ENCODE results near the gene GTF2H4.

Gene GTF2H4

DNA sequence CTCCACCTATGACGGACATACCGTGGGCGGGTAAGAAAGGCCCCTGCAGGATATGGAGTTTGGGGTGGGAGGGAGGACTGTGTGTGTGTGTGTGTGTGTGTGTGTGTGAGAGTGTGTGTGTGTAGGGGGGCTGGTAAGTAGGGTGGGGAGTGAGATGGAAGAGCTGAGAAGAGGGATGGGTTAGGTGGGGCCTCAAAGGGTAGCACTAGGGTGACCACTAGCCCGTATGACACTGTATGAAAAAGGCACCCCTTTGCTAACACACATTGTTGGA, 16.6 kb upstream of the GTF2H4 start:
- TF ChIP-seq EZH2phosphoT487 (IDR thresholded peaks at IDR 0.05; ENCODE audit: low read depth) = no peak
- TF ChIP-seq, protein P1, sequence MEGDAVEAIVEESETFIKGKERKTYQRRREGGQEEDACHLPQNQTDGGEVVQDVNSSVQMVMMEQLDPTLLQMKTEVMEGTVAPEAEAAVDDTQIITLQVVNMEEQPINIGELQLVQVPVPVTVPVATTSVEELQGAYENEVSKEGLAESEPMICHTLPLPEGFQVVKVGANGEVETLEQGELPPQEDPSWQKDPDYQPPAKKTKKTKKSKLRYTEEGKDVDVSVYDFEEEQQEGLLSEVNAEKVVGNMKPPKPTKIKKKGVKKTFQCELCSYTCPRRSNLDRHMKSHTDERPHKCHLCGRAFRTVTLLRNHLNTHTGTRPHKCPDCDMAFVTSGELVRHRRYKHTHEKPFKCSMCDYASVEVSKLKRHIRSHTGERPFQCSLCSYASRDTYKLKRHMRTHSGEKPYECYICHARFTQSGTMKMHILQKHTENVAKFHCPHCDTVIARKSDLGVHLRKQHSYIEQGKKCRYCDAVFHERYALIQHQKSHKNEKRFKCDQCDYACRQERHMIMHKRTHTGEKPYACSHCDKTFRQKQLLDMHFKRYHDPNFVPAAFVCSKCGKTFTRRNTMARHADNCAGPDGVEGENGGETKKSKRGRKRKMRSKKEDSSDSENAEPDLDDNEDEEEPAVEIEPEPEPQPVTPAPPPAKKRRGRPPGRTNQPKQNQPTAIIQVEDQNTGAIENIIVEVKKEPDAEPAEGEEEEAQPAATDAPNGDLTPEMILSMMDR (IDR thresholded peaks at IDR 0.05; ENCODE audit: low read depth, low read length) = no peak
- no peaks in the 10 kb centered on the region for H3K36me3 ChIP-seq (replicated peaks; ENCODE audit: low read depth, low read length)
- H3K4me3 ChIP-seq (ENCODE audit: low read length) = no peak overlapping the region
- no peak overlapping the region for H2AFZ ChIP-seq (ENCODE audit: low read depth, low read length)
- H3K4me2 ChIP-seq (ENCODE audit: low read length) = no peak overlapping the region
- H3K9me3 ChIP-seq (ENCODE audit: insufficient read depth, low read length) = no peaks in the 10 kb centered on the region
- H3K27ac ChIP-seq (ENCODE audit: low read length) = no peak overlapping the region
- no peaks in the 10 kb centered on the region for H4K20me1 ChIP-seq (ENCODE audit: insufficient read depth, low read length)
- no peak overlapping the region for H3K9ac ChIP-seq (ENCODE audit: low read length)
- no peaks in the 10 kb centered on the region for H3K79me2 ChIP-seq (ENCODE audit: low read length)
- no peaks in the 10 kb centered on the region for H3K4me1 ChIP-seq (ENCODE audit: low read length)
- no peaks in the 10 kb centered on the region for H3K27me3 ChIP-seq (ENCODE audit: low read depth, low read length)

DNA sequence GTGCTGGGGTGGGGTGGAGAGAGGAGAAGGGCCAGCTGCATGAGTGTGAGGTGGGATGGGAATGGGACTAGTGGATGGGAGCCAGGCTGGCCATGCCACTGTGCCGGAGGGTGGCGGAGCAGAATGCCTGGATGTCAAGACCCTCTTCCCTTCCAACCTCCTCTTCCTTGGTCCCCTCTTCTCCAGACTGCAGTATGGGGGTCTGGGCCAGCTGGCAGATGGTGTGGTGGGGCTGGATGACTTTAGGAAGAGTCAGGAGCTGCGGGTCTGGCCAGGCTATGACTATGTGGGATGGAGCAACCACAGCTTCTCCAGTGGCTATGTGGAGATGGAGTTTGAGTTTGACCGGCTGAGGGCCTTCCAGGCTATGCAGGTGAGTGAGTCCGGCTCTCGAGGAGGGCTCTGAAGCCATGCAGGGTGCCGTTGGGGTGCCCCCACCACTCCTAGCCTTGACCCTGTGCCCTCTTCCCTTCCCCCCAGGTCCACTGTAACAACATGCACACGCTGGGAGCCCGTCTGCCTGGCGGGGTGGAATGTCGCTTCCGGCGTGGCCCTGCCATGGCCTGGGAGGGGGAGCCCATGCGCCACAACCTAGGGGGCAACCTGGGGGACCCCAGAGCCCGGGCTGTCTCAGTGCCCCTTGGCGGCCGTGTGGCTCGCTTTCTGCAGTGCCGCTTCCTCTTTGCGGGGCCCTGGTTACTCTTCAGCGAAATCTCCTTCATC, 16.0 kb upstream of the GTF2H4 start:
- no peak overlapping the region for H3K4me2 ChIP-seq (ENCODE audit: low read length)
- no peaks in the 10 kb centered on the region for H3K9me3 ChIP-seq (ENCODE audit: insufficient read depth, low read length)
- no peaks in the 10 kb centered on the region for H3K4me1 ChIP-seq (ENCODE audit: low read length)
- no peak overlapping the region for H3K9ac ChIP-seq (ENCODE audit: low read length)
- H3K79me2 ChIP-seq (ENCODE audit: low read length) = no peaks in the 10 kb centered on the region
- no peaks in the 10 kb centered on the region for H4K20me1 ChIP-seq (ENCODE audit: insufficient read depth, low read length)
- H3K27ac ChIP-seq (ENCODE audit: low read length) = no peak overlapping the region
- no peaks in the 10 kb centered on the region for H3K36me3 ChIP-seq (replicated peaks; ENCODE audit: low read depth, low read length)
- H3K4me3 ChIP-seq (ENCODE audit: low read length) = no peak overlapping the region
- no peaks in the 10 kb centered on the region for H3K27me3 ChIP-seq (ENCODE audit: low read depth, low read length)
- no peak overlapping the region for H2AFZ ChIP-seq (ENCODE audit: low read depth, low read length)
- TF ChIP-seq, protein P1 (IDR thresholded peaks at IDR 0.05; ENCODE audit: low read depth, low read length) = no peak
- TF ChIP-seq EZH2phosphoT487 (IDR thresholded peaks at IDR 0.05; ENCODE audit: low read depth) = no peak

DNA sequence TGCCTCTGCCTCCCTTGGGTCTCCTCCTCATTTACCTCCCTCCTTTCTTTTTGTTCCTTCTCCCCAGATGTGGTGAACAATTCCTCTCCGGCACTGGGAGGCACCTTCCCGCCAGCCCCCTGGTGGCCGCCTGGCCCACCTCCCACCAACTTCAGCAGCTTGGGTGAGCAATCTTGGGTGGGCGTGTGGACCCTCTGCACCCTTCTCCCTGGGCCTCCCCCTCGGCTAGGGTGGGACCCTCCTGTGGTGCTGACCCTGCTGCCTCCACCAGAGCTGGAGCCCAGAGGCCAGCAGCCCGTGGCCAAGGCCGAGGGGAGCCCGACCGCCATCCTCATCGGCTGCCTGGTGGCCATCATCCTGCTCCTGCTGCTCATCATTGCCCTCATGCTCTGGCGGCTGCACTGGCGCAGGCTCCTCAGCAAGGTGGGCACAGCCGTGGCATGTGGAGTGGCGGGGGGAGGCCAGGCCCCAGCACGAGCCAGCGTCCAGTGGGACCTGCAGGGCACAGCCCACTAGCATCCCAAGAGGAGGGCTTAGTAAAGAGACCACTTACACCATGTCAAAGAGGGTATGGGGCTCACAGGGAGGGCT, 14.9 kb upstream of the GTF2H4 start:
- no peaks in the 10 kb centered on the region for H3K79me2 ChIP-seq (ENCODE audit: low read length)
- no peaks in the 10 kb centered on the region for H3K4me1 ChIP-seq (ENCODE audit: low read length)
- no peaks in the 10 kb centered on the region for H3K27me3 ChIP-seq (ENCODE audit: low read depth, low read length)
- H3K36me3 ChIP-seq (replicated peaks; ENCODE audit: low read depth, low read length) = no peaks in the 10 kb centered on the region
- no peak overlapping the region for H2AFZ ChIP-seq (ENCODE audit: low read depth, low read length)
- H3K4me3 ChIP-seq (ENCODE audit: low read length) = no peak overlapping the region
- TF ChIP-seq, protein P1 (IDR thresholded peaks at IDR 0.05; ENCODE audit: low read depth, low read length) = no peak
- no peak for TF ChIP-seq EZH2phosphoT487 (IDR thresholded peaks at IDR 0.05; ENCODE audit: low read depth)
- H3K4me2 ChIP-seq (ENCODE audit: low read length) = no peak overlapping the region
- H3K9ac ChIP-seq (ENCODE audit: low read length) = no peak overlapping the region
- H4K20me1 ChIP-seq (ENCODE audit: insufficient read depth, low read length) = no peaks in the 10 kb centered on the region
- H3K9me3 ChIP-seq (ENCODE audit: insufficient read depth, low read length) = no peaks in the 10 kb centered on the region
- no peak overlapping the region for H3K27ac ChIP-seq (ENCODE audit: low read length)

DNA sequence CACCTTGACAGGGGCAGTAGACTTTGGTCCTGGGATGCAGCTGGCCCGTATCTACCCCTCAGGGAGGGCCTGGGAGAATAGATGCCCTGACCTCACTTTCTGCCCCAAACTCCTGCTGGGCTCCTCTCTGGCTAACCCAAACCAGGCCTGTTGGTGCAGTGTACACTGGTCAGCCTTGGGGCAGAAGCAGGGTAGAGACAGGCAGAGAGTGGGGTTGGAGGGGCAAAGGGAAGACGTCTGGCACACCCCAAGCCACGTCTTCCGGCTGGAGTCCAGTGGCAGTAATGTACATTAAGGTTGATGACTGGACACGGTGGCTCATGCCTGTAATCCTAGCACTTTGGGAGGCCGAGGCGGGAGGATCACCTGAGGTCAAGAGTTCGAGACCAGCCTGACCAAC, 14.3 kb upstream of the GTF2H4 start:
- H3K27me3 ChIP-seq (ENCODE audit: low read depth, low read length) = no peaks in the 10 kb centered on the region
- TF ChIP-seq, protein P1 (IDR thresholded peaks at IDR 0.05; ENCODE audit: low read depth, low read length) = no peak
- no peak for TF ChIP-seq EZH2phosphoT487 (IDR thresholded peaks at IDR 0.05; ENCODE audit: low read depth)
- no peaks in the 10 kb centered on the region for H3K36me3 ChIP-seq (replicated peaks; ENCODE audit: low read depth, low read length)
- no peak overlapping the region for H3K4me3 ChIP-seq (ENCODE audit: low read length)
- no peaks in the 10 kb centered on the region for H3K79me2 ChIP-seq (ENCODE audit: low read length)
- H3K4me1 ChIP-seq (ENCODE audit: low read length) = no peaks in the 10 kb centered on the region
- H3K9ac ChIP-seq (ENCODE audit: low read length) = no peak overlapping the region
- no peaks in the 10 kb centered on the region for H3K9me3 ChIP-seq (ENCODE audit: insufficient read depth, low read length)
- H3K4me2 ChIP-seq (ENCODE audit: low read length) = no peak overlapping the region
- H3K27ac ChIP-seq (ENCODE audit: low read length) = no peak overlapping the region
- no peak overlapping the region for H2AFZ ChIP-seq (ENCODE audit: low read depth, low read length)
- no peaks in the 10 kb centered on the region for H4K20me1 ChIP-seq (ENCODE audit: insufficient read depth, low read length)

All from OCI-LY3 (cell line).